ENCODE data around the gene SFXN2.
A peak's percentile ranks its signal among the peaks of the same experiment; 100 is the strongest.

Gene SFXN2

DNA sequence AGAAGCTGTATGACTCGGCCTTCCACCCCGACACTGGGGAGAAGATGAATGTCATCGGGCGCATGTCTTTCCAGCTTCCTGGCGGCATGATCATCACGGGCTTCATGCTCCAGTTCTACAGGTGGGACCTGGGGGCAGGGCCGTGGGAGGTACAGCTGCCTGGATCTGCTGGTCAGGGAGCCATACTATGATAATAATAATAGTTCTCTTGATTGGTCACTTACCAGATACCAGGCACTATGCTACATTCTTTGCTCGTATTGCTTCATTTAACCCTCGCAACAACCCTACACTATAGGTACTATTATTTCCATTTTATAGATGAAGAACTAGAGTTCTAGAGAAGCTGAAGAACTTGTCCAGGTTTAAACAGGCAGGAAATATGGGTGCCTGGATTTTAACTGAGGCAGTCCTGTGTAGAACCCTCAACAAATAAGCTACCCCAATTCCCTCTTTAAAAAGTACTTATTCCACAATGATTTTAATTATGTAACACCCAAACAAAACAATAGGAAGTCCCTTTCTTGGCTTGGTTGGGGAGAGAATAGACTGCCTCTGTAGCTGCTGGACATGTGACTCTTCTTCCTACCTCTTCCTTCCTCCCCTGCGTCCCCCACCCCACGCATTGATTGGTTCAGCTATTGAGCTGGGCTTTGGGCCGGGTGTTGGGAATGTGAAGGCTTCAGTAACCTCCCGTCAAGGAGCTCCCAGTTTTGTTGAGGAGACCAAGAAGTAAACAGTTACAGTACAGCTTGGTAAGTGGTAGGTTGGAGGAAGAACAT is 12.8 kb downstream of the SFXN2 start:
- H3K4me1 ChIP-seq (ENCODE audit: control insufficient read depth in 1 of 2, insufficient read depth in 1 of 2, low read depth in 1 of 2, low read length in 1 of 2) = peaks cover 0 to 5% of the 10 kb centered on the region in 2 experiments
- no peaks in the 10 kb centered on the region for H3K36me3 ChIP-seq
- no peak overlapping the region for H3K4me3 ChIP-seq (ENCODE audit: low read depth in 1 of 2, low read length in 1 of 2)
- TF ChIP-seq, protein P1, sequence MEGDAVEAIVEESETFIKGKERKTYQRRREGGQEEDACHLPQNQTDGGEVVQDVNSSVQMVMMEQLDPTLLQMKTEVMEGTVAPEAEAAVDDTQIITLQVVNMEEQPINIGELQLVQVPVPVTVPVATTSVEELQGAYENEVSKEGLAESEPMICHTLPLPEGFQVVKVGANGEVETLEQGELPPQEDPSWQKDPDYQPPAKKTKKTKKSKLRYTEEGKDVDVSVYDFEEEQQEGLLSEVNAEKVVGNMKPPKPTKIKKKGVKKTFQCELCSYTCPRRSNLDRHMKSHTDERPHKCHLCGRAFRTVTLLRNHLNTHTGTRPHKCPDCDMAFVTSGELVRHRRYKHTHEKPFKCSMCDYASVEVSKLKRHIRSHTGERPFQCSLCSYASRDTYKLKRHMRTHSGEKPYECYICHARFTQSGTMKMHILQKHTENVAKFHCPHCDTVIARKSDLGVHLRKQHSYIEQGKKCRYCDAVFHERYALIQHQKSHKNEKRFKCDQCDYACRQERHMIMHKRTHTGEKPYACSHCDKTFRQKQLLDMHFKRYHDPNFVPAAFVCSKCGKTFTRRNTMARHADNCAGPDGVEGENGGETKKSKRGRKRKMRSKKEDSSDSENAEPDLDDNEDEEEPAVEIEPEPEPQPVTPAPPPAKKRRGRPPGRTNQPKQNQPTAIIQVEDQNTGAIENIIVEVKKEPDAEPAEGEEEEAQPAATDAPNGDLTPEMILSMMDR (IDR thresholded peaks at IDR 0.05) = no peak
- no peak overlapping the region for H3K27ac ChIP-seq
- H3K9me3 ChIP-seq = no peaks in the 10 kb centered on the region
- H3K27me3 ChIP-seq = no peaks in the 10 kb centered on the region

DNA sequence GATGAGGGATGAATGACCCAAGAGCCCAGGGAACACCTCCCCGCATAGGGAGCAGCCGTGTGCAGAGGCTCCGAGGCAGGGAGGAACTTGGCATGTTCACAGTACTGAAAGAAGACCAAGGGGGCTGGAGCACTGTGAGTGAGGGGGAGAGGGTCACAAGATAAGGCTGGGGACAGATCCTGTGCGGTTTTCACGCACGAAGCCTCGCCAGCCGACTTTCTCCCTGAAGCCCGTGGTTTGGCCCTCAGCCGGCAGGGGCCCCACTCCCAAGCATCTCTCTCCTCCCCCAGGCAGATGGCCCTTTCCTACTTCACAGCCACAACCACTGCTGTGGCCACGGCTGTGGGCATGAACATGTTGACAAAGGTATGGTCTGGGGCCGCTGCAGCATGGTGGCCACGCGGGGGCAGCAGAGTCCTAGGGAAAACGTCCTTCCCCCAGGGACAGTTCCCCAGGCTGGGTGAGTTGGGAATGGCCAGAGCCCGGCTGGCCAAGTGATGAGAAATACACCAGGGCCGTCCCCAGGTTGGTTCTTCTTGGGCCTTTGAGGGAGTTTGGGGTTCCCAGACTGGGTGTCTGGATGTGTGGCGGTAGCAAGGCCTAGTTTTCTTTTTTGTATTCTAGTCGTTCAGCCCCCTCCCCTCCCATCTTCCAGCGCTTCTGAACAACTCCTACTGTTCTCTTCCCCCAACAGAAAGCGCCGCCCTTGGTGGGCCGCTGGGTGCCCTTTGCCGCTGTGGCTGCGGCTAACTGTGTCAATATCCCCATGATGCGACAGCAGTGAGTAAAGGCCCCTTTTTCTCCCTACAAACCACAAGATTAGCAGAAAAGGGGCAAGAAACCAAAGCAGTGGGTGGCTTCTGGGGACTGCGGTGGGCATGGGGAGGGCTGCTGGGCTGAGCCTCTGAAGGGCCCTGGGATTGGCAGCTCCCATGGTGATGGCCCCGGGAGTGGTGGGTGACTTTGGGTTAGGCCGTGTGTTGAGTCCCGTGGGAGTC is 14.9 kb downstream of the SFXN2 start:
- Histone ChIP-seq H3K4me1 (ENCODE audit: control insufficient read depth in 1 of 2, insufficient read depth in 1 of 2, low read depth in 1 of 2, low read length in 1 of 2) (peaks cover 0 to 5% of the 10 kb centered on the region in 2 experiments), H3K27ac (no peak overlapping the region), H3K9me3 (no peaks in the 10 kb centered on the region), H3K27me3 (no peaks in the 10 kb centered on the region), H3K36me3 (no peaks in the 10 kb centered on the region), H3K4me3 (ENCODE audit: low read depth in 1 of 2, low read length in 1 of 2) (no peak overlapping the region)
- TF ChIP-seq, protein P1 (IDR thresholded peaks at IDR 0.05) = peak; percentile 92

DNA sequence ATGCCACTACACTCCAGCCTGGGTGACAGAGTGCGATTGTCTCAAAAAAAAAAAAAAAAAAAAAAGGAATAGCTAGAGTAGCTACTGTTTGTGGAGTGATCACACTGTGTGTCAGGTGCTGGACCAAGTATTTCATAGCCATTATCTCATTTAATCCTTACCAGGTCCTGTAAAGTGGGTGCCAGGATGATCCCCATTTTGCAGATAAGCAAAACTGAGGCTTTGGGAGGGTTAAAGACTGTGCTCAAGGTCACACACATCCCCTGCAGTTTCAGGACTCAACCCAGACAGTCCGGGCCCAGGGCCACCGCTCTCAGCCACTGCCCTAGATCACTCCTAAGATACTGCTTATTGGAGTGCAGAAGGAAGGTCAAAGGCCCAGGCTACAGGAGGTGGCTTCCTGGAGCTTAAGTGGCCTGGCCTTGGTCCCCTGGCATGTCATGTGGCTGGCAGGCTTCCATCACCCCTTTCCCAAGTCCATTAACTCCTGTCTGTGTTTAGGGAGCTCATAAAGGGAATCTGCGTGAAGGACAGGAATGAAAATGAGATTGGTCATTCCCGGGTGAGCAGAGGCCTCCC is 16.9 kb downstream of the SFXN2 start:
- Histone ChIP-seq H3K27ac (no peak overlapping the region), H3K4me1 (ENCODE audit: control insufficient read depth in 1 of 2, insufficient read depth in 1 of 2, low read depth in 1 of 2, low read length in 1 of 2) (peaks cover 0 to 5% of the 10 kb centered on the region in 2 experiments), H3K27me3 (no peaks in the 10 kb centered on the region), H3K4me3 (ENCODE audit: low read depth in 1 of 2, low read length in 1 of 2) (no peak overlapping the region), H3K36me3 (no peaks in the 10 kb centered on the region), H3K9me3 (no peaks in the 10 kb centered on the region)
- TF ChIP-seq, protein P1 (IDR thresholded peaks at IDR 0.05) = no peak

DNA sequence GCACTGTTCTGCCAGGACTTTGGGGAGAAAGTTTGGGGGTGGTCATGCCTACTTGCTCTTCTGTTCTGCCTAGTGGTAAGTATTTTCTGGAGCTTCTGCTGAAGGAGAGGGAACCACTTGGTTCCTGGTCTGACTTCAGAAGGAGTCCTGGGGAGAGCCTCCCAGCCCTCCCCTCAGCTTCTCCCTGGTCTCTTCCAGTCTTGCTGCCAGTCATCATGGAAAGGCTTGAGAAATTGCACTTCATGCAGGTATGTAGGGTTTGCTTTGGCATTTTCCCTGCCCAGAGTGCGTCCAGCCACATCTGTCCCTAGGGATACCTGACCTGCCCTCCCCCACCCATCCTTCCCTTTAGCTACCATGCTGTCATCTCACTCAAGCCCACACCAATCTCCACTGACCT is 18.2 kb downstream of the SFXN2 start:
- peaks cover 0 to 5% of the 10 kb centered on the region in 2 experiments for H3K4me1 ChIP-seq (ENCODE audit: control insufficient read depth in 1 of 2, insufficient read depth in 1 of 2, low read depth in 1 of 2, low read length in 1 of 2)
- no peaks in the 10 kb centered on the region for H3K27me3 ChIP-seq
- H3K27ac ChIP-seq = no peak overlapping the region
- H3K4me3 ChIP-seq (ENCODE audit: low read depth in 1 of 2, low read length in 1 of 2) = no peak overlapping the region
- no peaks in the 10 kb centered on the region for H3K9me3 ChIP-seq
- TF ChIP-seq, protein P1 (IDR thresholded peaks at IDR 0.05) = no peak
- H3K36me3 ChIP-seq = no peaks in the 10 kb centered on the region

DNA sequence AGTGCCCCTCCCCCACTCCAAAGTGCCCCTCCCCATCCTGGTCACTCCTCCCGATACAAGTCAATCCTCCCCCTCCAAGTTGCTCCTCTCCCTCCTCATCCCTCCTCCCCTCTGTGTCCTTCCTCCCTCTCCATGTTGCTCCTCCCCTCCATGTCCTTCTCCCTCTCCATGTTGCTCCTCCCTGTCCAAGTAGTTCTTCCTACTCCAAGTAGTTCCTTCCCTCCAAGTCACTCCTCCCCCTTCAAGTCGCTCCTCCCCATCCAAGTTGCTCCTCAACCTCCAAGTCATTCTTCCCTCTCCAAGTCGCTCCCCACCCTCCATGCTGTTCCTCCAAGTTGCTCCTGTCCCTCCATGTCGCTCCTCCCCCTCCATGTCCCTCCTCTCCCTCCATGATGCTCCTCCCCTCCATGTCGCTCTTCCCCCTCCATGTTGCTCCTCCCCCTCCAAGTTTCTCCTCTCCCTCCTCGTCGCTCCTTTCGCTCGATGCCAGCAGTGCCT is 20.7 kb downstream of the SFXN2 start:
- TF ChIP-seq, protein P1 (IDR thresholded peaks at IDR 0.05) = no peak
- H3K27me3 ChIP-seq = no peaks in the 10 kb centered on the region
- no peak overlapping the region for H3K27ac ChIP-seq
- H3K36me3 ChIP-seq = no peaks in the 10 kb centered on the region
- H3K9me3 ChIP-seq = no peaks in the 10 kb centered on the region
- peaks cover 11 to 14% of the 10 kb centered on the region in 2 experiments for H3K4me1 ChIP-seq (ENCODE audit: control insufficient read depth in 1 of 2, insufficient read depth in 1 of 2, low read depth in 1 of 2, low read length in 1 of 2)
- no peak overlapping the region for H3K4me3 ChIP-seq (ENCODE audit: low read depth in 1 of 2, low read length in 1 of 2)

All from neutrophil (primary cell).